Measurements from ENCODE around the gene PARD6G.
A peak's percentile ranks its signal among the peaks of the same experiment; 100 is the strongest.

PARD6G gene

GRCh38 chr18:80210312-80211083 is 36.8 kb downstream of the PARD6G start:
- no peak for DNase-seq (ENCODE audit: low read depth in 2 of 2)

- DNase-seq (ENCODE audit: low read depth in 2 of 2): no peak
Measured at GRCh38 chr18:80208620-80209019, 38.7 kb downstream of the PARD6G start.

GRCh38 chr18:80205294-80205693 is 42.0 kb downstream of the PARD6G start:
- no peak for DNase-seq (ENCODE audit: low read depth in 2 of 2)

- peak in 1 of 2 donors; percentile 19 for DNase-seq (ENCODE audit: low read depth in 2 of 2)
Measured at GRCh38 chr18:80204142-80204541, 43.2 kb downstream of the PARD6G start.

GRCh38 chr18:80203249-80203648 is 44.1 kb downstream of the PARD6G start:
- DNase-seq (ENCODE audit: low read depth in 2 of 2): no peak

GRCh38 chr18:80202264-80202998 is 44.9 kb downstream of the PARD6G start:
- DNase-seq (ENCODE audit: low read depth in 2 of 2): peak; percentile 38 to 45

- DNase-seq (ENCODE audit: low read depth in 2 of 2): no peak
Measured at GRCh38 chr18:80201739-80202138, 45.6 kb downstream of the PARD6G start.

GRCh38 chr18:80200932-80201672 is 46.2 kb downstream of the PARD6G start:
- no peak for DNase-seq (ENCODE audit: low read depth in 2 of 2)

- no peak for DNase-seq (ENCODE audit: low read depth in 2 of 2)
Measured at GRCh38 chr18:80200171-80200931, 47.0 kb downstream of the PARD6G start.

- DNase-seq (ENCODE audit: low read depth in 2 of 2): no peak
Measured at GRCh38 chr18:80198994-80199748, 48.1 kb downstream of the PARD6G start.

- no peak for DNase-seq (ENCODE audit: low read depth in 2 of 2)
Measured at GRCh38 chr18:80198391-80198790, 48.9 kb downstream of the PARD6G start.

GRCh38 chr18:80197528-80197927 is 49.8 kb downstream of the PARD6G start:
- no peak for DNase-seq (ENCODE audit: low read depth in 2 of 2)

GRCh38 chr18:80196528-80197320 is 50.6 kb downstream of the PARD6G start:
- no peak for DNase-seq (ENCODE audit: low read depth in 2 of 2)

GRCh38 chr18:80194874-80195570 is 52.3 kb downstream of the PARD6G start:
- no peak for DNase-seq (ENCODE audit: low read depth in 2 of 2)

GRCh38 chr18:80193701-80194100 is 53.6 kb downstream of the PARD6G start:
- no peak for DNase-seq (ENCODE audit: low read depth in 2 of 2)

GRCh38 chr18:80192653-80193385 is 54.5 kb downstream of the PARD6G start:
- no peak for DNase-seq (ENCODE audit: low read depth in 2 of 2)

- DNase-seq (ENCODE audit: low read depth in 2 of 2): no peak
Measured at GRCh38 chr18:80191907-80192652, 55.2 kb downstream of the PARD6G start.

GRCh38 chr18:80191264-80191663 is 56.0 kb downstream of the PARD6G start:
- DNase-seq (ENCODE audit: low read depth in 2 of 2): no peak

Measured in stimulated activated CD8-positive, alpha-beta memory T cell treated with anti-CD3 and anti-CD28 coated beads, Interleukin-15, amount 100 ng/mL, for 48 hours (primary cell).